Measurements from ENCODE around the gene B4GALNT1.

DNA sequence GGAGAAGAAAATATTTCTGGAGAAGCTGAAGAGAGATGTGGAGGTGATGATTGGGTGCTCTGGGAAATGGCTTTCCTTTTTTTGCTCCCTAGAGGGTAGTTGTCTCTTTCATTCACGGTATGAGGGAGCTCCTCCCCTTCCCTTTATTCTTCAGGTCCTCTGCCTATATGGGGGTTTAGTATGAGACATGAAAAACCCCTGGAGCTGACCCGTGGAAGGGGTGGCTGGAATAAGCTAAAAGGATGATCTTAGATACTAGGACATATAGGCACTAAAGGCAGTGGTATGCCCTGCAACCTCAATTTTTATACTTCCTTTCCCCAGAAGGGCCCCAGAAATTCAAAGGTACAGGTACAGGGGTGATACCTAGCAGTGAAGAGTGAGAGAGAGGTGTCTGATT is 32.6 kb downstream of the B4GALNT1 start:
- TF ChIP-seq CBX8 (IDR thresholded peaks at IDR 0.05; ENCODE audit: borderline replicate concordance, extremely low read depth, low read depth, low read length, poor library complexity, severe bottlenecking) (no peak), DPF2 (IDR thresholded peaks at IDR 0.05) (no peak)
